PC-9 (cell line): ENCODE data around the gene QRICH2.

Experiments
- CTCF ChIP-seq: fragments of 200-600 bp; sonication (generic); conservative IDR thresholded peaks from 2 replicates; pipeline ENCODE4 v1.6.1; 2017; ENCODE audit warnings: mixed run types, antibody characterized with exemption, mild to moderate bottlenecking, moderate library complexity
- EZH2 ChIP-seq: fragments of 200-600 bp; sonication (generic); IDR thresholded peaks from 2 replicates; pipeline ENCODE4 v1.8.0; 2017; ENCODE audit warnings: antibody characterized with exemption, low read depth

GRCh38 chr17:76318586-76318985, 10.5 kb upstream of the QRICH2 start:
- TF ChIP-seq CTCF = no peak
- no peak for TF ChIP-seq EZH2
